K562 (cell line): Measurements from ENCODE around the gene NECTIN4. TPM values are rescaled to one million over a fixed set of nuclear protein-coding genes. Genes with fewer than 3 reads are reported as not detected.

ENCODE experiments used
- ATF4 ChIP-seq: fragments of 450-650 bp; formaldehyde crosslinking; IDR thresholded peaks from 2 replicates; pipeline ENCODE4 v1.4.0; 2022; ENCODE audit warnings: mild to moderate bottlenecking, moderate library complexity
- BRD9 ChIP-seq: fragments of 450-650 bp; IDR thresholded peaks from 2 replicates; pipeline ENCODE4 v1.6.1; 2018; ENCODE audit warnings: low read depth; ENCODE audit not compliant: partially characterized antibody
- CAMTA2 ChIP-seq: fragments of 250-450 bp; sonication (Bioruptor Pico); conservative IDR thresholded peaks from 2 replicates; pipeline ENCODE4 v1.5.1; 2022
- CHD2 ChIP-seq: IDR thresholded peaks from 2 replicates; pipeline ENCODE4 v1.6.1; 2011; ENCODE audit warnings: low read depth, low read length
- CREB1 ChIP-seq, 2 experiments: sonication (generic) in 1 of 2; formaldehyde crosslinking in 1 of 2; IDR thresholded peaks; 2 replicates each; pipeline versions ENCODE4 v1.6.1 to v1.8.0; 2012 to 2022; ENCODE audit warnings: inconsistent platforms in 1 of 2, mild to moderate bottlenecking in 1 of 2, missing genetic modification reagents in 1 of 2, moderate library complexity in 1 of 2
- EP400 ChIP-seq: fragments of 450-650 bp; IDR thresholded peaks from 2 replicates; pipeline ENCODE4 v1.6.1; 2017; ENCODE audit warnings: antibody characterized with exemption, mild to moderate bottlenecking, moderate library complexity
- FOS ChIP-seq: IDR thresholded peaks from 3 replicates; pipeline ENCODE4 v1.6.1; 2011; ENCODE audit not compliant: insufficient read length; ENCODE audit errors: extremely low read depth
- FOSL1 ChIP-seq: fragments of 200-800 bp; sonication (Bioruptor generic); conservative IDR thresholded peaks from 2 replicates; pipeline ENCODE4 v1.6.1; 2016; ENCODE audit warnings: missing genetic modification characterization, missing compliant biosample characterization
- GATA2 ChIP-seq: sonication (generic); formaldehyde crosslinking; IDR thresholded peaks from 2 replicates; pipeline ENCODE4 v1.4.0; 2020; ENCODE audit warnings: mild to moderate bottlenecking, missing genetic modification reagents
- HDAC1 ChIP-seq, 2 experiments: fragments of 450-650 bp; IDR thresholded peaks; 2 replicates each; pipeline ENCODE4 v1.6.1; 2016 to 2017; ENCODE audit warnings: inconsistent platforms in 1 of 2, mild to moderate bottlenecking in 1 of 2, moderate library complexity in 1 of 2
- HNRNPLL ChIP-seq: fragments of 200-400 bp; formaldehyde crosslinking; IDR thresholded peaks from 2 replicates; pipeline ENCODE4 v1.6.1; 2017; ENCODE audit warnings: low read length, low read depth, mild to moderate bottlenecking; ENCODE audit not compliant: poor library complexity, severe bottlenecking
- HNRNPUL1 ChIP-seq: fragments of 200-400 bp; formaldehyde crosslinking; IDR thresholded peaks from 2 replicates; pipeline ENCODE4 v1.6.1; 2017; ENCODE audit warnings: low read length
- KLF10 ChIP-seq: fragments of 250-450 bp; sonication (Bioruptor Pico); IDR thresholded peaks from 2 replicates; pipeline ENCODE4 v1.6.1; 2021; ENCODE audit warnings: matching md5 sums
- MTA3 ChIP-seq: fragments of 450-650 bp; formaldehyde crosslinking; IDR thresholded peaks from 2 replicates; pipeline ENCODE4 v1.6.1; 2017; ENCODE audit warnings: mild to moderate bottlenecking, borderline replicate concordance
- PHB2 ChIP-seq: fragments of 450-650 bp; IDR thresholded peaks from 2 replicates; pipeline ENCODE4 v1.6.1; 2017; ENCODE audit warnings: low read depth
- POU5F1 ChIP-seq: fragments of 150-350 bp; IDR thresholded peaks from 2 replicates; pipeline ENCODE4 v1.6.1; 2014; ENCODE audit warnings: borderline replicate concordance, low read length, low read depth, mild to moderate bottlenecking; ENCODE audit not compliant: partially characterized antibody
- ZBTB1 ChIP-seq: sonication (generic); formaldehyde crosslinking; IDR thresholded peaks from 2 replicates; pipeline ENCODE4 v1.8.1; 2023; ENCODE audit warnings: missing genetic modification reagents, low read depth, mild to moderate bottlenecking, borderline replicate concordance
- ZBTB11 ChIP-seq, 3 experiments: fragments of 200-800 bp in 1 of 3; fragments of 250-450 bp in 1 of 3; fragments of 450-650 bp in 1 of 3; sonication (Bioruptor Pico) in 1 of 3; sonication (Bioruptor generic) in 1 of 3; formaldehyde crosslinking in 1 of 3; IDR thresholded peaks; 2 replicates each; pipeline versions ENCODE4 v1.6.1 to v1.8.0; 2016 to 2022; ENCODE audit warnings: mild to moderate bottlenecking in 2 of 3, missing genetic modification characterization in 2 of 3, missing compliant biosample characterization in 1 of 3, moderate library complexity in 1 of 3
- ZBTB34 ChIP-seq: fragments of 250-450 bp; sonication (Bioruptor Pico); IDR thresholded peaks from 2 replicates; pipeline ENCODE4 v1.8.0; 2021; ENCODE audit warnings: mild to moderate bottlenecking, moderate library complexity
- ZNF561 ChIP-seq: fragments of 450-650 bp; formaldehyde crosslinking; conservative IDR thresholded peaks from 2 replicates; pipeline ENCODE4 v1.4.0; 2020; ENCODE audit warnings: mild to moderate bottlenecking, moderate library complexity
- ZNF655 ChIP-seq: fragments of 250-450 bp; sonication (Bioruptor Pico); IDR thresholded peaks from 2 replicates; pipeline ENCODE4 v1.5.0; 2021
- ZNF75A ChIP-seq: fragments of 450-650 bp; formaldehyde crosslinking; IDR thresholded peaks from 2 replicates; pipeline ENCODE4 v1.4.0; 2020; ENCODE audit warnings: mild to moderate bottlenecking
- polyA plus RNA-seq, 8 experiments: library from polyadenylated mRNA; depleted of rRNA in 4 of 8; stranded (reverse) in 5 of 8; unstranded in 3 of 8; fragments of >200 nt; fragmentation: Nextera tagmentation in 2 of 8; fragmentation: Illumina TruSeq in 1 of 8; extraction: Ambion mirVana in 2 of 8; extraction: Trizol in 1 of 8; gene quantifications; 2 replicates each; pipeline versions ENCODE4 v1.2.1 to v1.2.3, GENCODE V29; 2011 to 2014; ENCODE audit warnings: inconsistent platforms in 1 of 8, missing spikeins in 1 of 8
- total RNA-seq, 7 experiments: library from RNA; depleted of rRNA in 6 of 7; stranded (reverse); fragments of >200 nt in 6 of 7; fragmentation: Illumina TruSeq in 2 of 7; extraction: Trizol in 2 of 7; gene quantifications; 2 replicates each; pipeline versions ENCODE4 v1.2.1 to v1.2.3, GENCODE V29; 2011 to 2021; ENCODE audit warnings: low replicate concordance in 1 of 7

The NECTIN4 gene
- total and polyA plus RNA-seq, 9 of the 15 experiments (the other 6 are each of a cell fraction or from before 2014, with no cell fraction given), result 0.01 to 0.09 TPM; not detected in 7

GRCh38 chr1:161133220-161133740 lies 43.9 kb upstream of the NECTIN4 start (continued):
- TF ChIP-seq FOS (no peak), GATA2 (CRISPR knock-in tag) (no peak), KLF10 (CRISPR knock-in tag) (no peak), HNRNPLL (peak; percentile 1), CREB1 (IDR thresholded peaks at IDR 0.05) (no peak), CREB1 (CRISPR knock-in tag; IDR thresholded peaks at IDR 0.05) (no peak), ZBTB34 (CRISPR knock-in tag) (no peak), ZNF561 (CRISPR knock-in tag) (no peak), PHB2 (0 out of 2 replicates have a peak, but pooled peaks have one; percentile 30), HNRNPUL1 (peak; percentile 14; the same call in 1 of the 2 replicates), EP400 (peak; percentile 54; the same call in 1 of the 2 replicates), HDAC1 (IDR thresholded peaks at IDR 0.05) (0 out of 4 replicates have a peak, but pooled peaks of 1 of the 2 experiments have one; percentile 20), MTA3 (0 out of 2 replicates have a peak, but pooled peaks have one; percentile 8), ZBTB11 (CRISPR knock-in tag; IDR thresholded peaks at IDR 0.05) (peak in 1 of 3 experiments; percentile 50; a peak in 2 of 6 replicates), POU5F1 (no peak), ATF4 (CRISPR knock-in tag) (no peak), BRD9 (peak; percentile 5), FOSL1 (tag) (peak; percentile 29; the same call in 1 of the 2 replicates), CAMTA2 (CRISPR knock-in tag) (no peak), ZBTB1 (CRISPR knock-in tag) (0 out of 2 replicates have a peak, but pooled peaks have one; percentile 10), ZNF75A (CRISPR knock-in tag) (no peak), CHD2 (0 out of 2 replicates have a peak, but pooled peaks have one; percentile 25), ZNF655 (no peak)
